Measurements from ENCODE around the gene C19orf73. TPM values are rescaled to one million over a fixed set of nuclear protein-coding genes. Genes with fewer than 3 reads are reported as not detected.
A peak's percentile ranks its signal among the peaks of the same experiment; 100 is the strongest.

The C19orf73 gene
- total and polyA plus RNA-seq, 4 donors, result 0.56 to 2.1 (median 1.7) TPM

DNA sequence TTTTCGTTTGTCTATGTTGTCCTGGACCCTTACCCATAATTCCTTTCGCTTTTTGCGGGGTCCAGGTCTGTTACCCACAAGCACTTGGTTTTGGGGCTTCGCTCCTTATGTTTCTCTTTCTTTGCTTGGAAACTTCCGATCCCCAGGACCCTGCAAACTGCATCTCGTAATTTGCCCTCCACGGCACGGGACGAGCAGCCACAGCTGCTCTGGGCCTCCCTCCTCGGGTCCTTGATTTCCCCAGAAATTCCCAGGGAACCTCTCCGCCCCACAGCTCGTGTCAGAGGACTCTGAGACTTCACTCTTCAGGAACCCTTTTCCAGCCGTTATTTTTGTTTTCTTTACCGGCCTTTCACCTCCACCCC lies 33.1 kb downstream of the C19orf73 start (continued):
- TF ChIP-seq, protein P1, sequence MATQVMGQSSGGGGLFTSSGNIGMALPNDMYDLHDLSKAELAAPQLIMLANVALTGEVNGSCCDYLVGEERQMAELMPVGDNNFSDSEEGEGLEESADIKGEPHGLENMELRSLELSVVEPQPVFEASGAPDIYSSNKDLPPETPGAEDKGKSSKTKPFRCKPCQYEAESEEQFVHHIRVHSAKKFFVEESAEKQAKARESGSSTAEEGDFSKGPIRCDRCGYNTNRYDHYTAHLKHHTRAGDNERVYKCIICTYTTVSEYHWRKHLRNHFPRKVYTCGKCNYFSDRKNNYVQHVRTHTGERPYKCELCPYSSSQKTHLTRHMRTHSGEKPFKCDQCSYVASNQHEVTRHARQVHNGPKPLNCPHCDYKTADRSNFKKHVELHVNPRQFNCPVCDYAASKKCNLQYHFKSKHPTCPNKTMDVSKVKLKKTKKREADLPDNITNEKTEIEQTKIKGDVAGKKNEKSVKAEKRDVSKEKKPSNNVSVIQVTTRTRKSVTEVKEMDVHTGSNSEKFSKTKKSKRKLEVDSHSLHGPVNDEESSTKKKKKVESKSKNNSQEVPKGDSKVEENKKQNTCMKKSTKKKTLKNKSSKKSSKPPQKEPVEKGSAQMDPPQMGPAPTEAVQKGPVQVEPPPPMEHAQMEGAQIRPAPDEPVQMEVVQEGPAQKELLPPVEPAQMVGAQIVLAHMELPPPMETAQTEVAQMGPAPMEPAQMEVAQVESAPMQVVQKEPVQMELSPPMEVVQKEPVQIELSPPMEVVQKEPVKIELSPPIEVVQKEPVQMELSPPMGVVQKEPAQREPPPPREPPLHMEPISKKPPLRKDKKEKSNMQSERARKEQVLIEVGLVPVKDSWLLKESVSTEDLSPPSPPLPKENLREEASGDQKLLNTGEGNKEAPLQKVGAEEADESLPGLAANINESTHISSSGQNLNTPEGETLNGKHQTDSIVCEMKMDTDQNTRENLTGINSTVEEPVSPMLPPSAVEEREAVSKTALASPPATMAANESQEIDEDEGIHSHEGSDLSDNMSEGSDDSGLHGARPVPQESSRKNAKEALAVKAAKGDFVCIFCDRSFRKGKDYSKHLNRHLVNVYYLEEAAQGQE (IDR thresholded peaks at IDR 0.05), result no peak
- TF ChIP-seq FOXA1 (IDR thresholded peaks at IDR 0.05) (no peak), GABPA (IDR thresholded peaks at IDR 0.05 in 1 of 2, conservative IDR thresholded peaks at IDR 0.05 in 1 of 2) (no peak)
- TF ChIP-seq, protein P2, sequence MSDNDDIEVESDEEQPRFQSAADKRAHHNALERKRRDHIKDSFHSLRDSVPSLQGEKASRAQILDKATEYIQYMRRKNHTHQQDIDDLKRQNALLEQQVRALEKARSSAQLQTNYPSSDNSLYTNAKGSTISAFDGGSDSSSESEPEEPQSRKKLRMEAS (IDR thresholded peaks at IDR 0.05), result no peak

DNA sequence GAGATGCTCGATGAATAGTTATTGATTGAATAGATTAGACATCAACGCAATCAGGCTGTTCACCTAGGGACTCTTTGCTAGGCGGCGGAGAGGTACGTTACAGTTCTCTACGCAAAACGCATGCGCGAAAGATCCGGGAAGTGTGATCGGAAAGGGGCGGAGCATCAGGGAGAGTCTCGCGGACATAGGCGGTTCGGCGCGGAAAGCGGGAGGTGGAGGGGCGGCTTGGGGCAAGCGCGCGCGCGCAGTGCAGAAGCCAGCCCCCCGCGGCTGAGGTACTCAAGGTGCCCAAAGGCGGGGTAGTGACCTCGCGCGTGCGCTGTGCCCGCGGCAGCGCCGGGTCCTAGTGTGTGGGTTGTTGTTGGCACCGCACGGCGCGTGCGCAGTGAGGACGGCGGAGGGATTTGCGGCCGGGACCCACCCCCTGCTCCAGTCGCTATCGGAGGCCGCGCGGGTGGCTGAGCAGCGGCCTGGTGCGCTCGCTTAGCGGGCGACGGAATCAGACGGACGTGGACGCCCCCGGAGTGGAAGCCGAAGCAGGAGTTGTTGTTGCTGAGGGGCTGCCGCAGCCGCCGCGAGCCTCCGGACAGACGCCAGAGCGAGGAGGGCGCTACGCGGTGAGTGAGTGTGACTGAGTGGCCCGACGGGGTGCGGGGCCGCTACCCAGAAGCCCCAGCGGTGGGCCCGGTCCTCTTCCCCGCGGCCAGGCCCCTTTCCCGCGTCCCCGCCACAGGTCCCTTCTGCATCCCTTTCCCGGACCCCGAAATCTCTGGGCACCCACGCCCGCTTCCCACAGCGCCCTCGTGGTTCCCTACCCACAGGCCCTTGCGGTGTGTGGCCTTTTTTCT lies 33.7 kb downstream of the C19orf73 start, which contains the start of gene SNRNP70:
Gene SNRNP70 (plus strand): TSS at position 432 of the 848 bp plus-strand sequence. CDS start 964 bp downstream, outside the sequence.
- peak; percentile 56 for TF ChIP-seq YY1 (IDR thresholded peaks at IDR 0.05)
- peak; percentile 64 for TF ChIP-seq NR2F2 (IDR thresholded peaks at IDR 0.05)
- TF ChIP-seq HNF4G (IDR thresholded peaks at IDR 0.05), result no peak
- TF ChIP-seq, protein P2 (IDR thresholded peaks at IDR 0.05), result peak; percentile 75
- peak; percentile 75 for TF ChIP-seq FOXA1 (IDR thresholded peaks at IDR 0.05)
- TF ChIP-seq RXRA (IDR thresholded peaks at IDR 0.05), result peak; percentile 58 to 70
- TF ChIP-seq EGR1 (IDR thresholded peaks at IDR 0.05; ENCODE audit: low read depth in 2 of 2), result peak; percentile 70 to 86
- TF ChIP-seq JUND (IDR thresholded peaks at IDR 0.05), result no peak
- peak in 1 of 2 donors; percentile 15 for TF ChIP-seq RAD21 (IDR thresholded peaks at IDR 0.05)
- peak in 1 of 2 donors; percentile 67 for TF ChIP-seq GABPA (IDR thresholded peaks at IDR 0.05 in 1 of 2, conservative IDR thresholded peaks at IDR 0.05 in 1 of 2)
- TF ChIP-seq, protein P3, sequence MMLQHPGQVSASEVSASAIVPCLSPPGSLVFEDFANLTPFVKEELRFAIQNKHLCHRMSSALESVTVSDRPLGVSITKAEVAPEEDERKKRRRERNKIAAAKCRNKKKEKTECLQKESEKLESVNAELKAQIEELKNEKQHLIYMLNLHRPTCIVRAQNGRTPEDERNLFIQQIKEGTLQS (IDR thresholded peaks at IDR 0.05), result peak; percentile 30
- TF ChIP-seq HNF4A (conservative IDR thresholded peaks at IDR 0.05), result peak in 1 of 2 donors; percentile 36
- peak; percentile 80 for TF ChIP-seq SP1 (IDR thresholded peaks at IDR 0.05)
- TF ChIP-seq, protein P4, sequence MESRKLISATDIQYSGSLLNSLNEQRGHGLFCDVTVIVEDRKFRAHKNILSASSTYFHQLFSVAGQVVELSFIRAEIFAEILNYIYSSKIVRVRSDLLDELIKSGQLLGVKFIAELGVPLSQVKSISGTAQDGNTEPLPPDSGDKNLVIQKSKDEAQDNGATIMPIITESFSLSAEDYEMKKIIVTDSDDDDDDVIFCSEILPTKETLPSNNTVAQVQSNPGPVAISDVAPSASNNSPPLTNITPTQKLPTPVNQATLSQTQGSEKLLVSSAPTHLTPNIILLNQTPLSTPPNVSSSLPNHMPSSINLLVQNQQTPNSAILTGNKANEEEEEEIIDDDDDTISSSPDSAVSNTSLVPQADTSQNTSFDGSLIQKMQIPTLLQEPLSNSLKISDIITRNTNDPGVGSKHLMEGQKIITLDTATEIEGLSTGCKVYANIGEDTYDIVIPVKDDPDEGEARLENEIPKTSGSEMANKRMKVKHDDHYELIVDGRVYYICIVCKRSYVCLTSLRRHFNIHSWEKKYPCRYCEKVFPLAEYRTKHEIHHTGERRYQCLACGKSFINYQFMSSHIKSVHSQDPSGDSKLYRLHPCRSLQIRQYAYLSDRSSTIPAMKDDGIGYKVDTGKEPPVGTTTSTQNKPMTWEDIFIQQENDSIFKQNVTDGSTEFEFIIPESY (IDR thresholded peaks at IDR 0.05), result peak; percentile 98
- TF ChIP-seq, protein P1 (IDR thresholded peaks at IDR 0.05), result peak; percentile 61
- TF ChIP-seq, protein P5, sequence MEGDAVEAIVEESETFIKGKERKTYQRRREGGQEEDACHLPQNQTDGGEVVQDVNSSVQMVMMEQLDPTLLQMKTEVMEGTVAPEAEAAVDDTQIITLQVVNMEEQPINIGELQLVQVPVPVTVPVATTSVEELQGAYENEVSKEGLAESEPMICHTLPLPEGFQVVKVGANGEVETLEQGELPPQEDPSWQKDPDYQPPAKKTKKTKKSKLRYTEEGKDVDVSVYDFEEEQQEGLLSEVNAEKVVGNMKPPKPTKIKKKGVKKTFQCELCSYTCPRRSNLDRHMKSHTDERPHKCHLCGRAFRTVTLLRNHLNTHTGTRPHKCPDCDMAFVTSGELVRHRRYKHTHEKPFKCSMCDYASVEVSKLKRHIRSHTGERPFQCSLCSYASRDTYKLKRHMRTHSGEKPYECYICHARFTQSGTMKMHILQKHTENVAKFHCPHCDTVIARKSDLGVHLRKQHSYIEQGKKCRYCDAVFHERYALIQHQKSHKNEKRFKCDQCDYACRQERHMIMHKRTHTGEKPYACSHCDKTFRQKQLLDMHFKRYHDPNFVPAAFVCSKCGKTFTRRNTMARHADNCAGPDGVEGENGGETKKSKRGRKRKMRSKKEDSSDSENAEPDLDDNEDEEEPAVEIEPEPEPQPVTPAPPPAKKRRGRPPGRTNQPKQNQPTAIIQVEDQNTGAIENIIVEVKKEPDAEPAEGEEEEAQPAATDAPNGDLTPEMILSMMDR (IDR thresholded peaks at IDR 0.05; ENCODE audit: low read depth, low read length, missing input control), result no peak
- TF ChIP-seq FOXA2 (IDR thresholded peaks at IDR 0.05), result no peak
- TF ChIP-seq TAF1 (conservative IDR thresholded peaks at IDR 0.05), result peak; percentile 22
- Histone ChIP-seq H3K9ac (ENCODE audit: low read depth in 1 of 2, low read length in 2 of 2) (peak within 1 kb of the TSS; percentile 75 to 79), H3K27me3 (ENCODE audit: control insufficient read depth in 4 of 4, insufficient read depth in 4 of 4, low read length in 3 of 4) (no peaks in the 10 kb centered on the region), H3K36me3 (ENCODE audit: control insufficient read depth in 4 of 4, insufficient read depth in 3 of 4, low read depth in 1 of 4, low read length in 3 of 4) (peaks cover 2 to 16% (median 9%) of the 10 kb centered on the region in 4 donors), H3K27ac (ENCODE audit: low read depth in 1 of 2, low read length in 2 of 2) (peak within 1 kb of the TSS; percentile 90), H3K9me3 (ENCODE audit: control insufficient read depth in 4 of 4, low read length in 3 of 4) (no peaks in the 10 kb centered on the region), H3K4me3 (ENCODE audit: low read depth in 1 of 3, low read length in 3 of 3) (peak within 1 kb of the TSS; percentile 85 to 97 (median 89)), H3K4me1 (ENCODE audit: control insufficient read depth in 4 of 4, insufficient read depth in 4 of 4, low read length in 3 of 4) (peaks cover 11 to 26% (median 19%) of the 10 kb centered on the region in 4 donors)
- DNase-seq (ENCODE audit: low spot score), result peak; percentile 98
- WGBS, result under 1% methylated on average over 89 of the region's 89 CpGs
